Mucosa of descending colon (tissue), 3 donors: ENCODE data around the gene SPDEF. TPM values are rescaled to one million over a fixed set of nuclear protein-coding genes. Genes with fewer than 3 reads are reported as not detected.

Experiments
- ATAC-seq: fragments of 200-7000 bp; cut with Tn5 transposase; one replicate; pipeline ENCODE4 v1.9.1; 2020; ENCODE audit warnings: mild to moderate bottlenecking, moderate library complexity
- DNase-seq, 3 donors: peaks; one replicate each; pipeline ENCODE4 v3.0.0-alpha.2; 2020
- H3K36me3 ChIP-seq: fragments of 200-600 bp; one replicate; pipeline ENCODE4 v1.8.0; 2021; ENCODE audit warnings: low read depth, mild to moderate bottlenecking
- H3K4me1 ChIP-seq: fragments of 200-600 bp; one replicate; pipeline ENCODE4 v1.8.0; 2021; ENCODE audit warnings: low read depth, mild to moderate bottlenecking
- H3K4me3 ChIP-seq: fragments of 200-600 bp; one replicate; pipeline ENCODE4 v1.8.0; 2021; ENCODE audit warnings: mild to moderate bottlenecking
- H3K9me3 ChIP-seq: fragments of 200-600 bp; one replicate; pipeline ENCODE4 v1.8.0; 2021; ENCODE audit warnings: mild to moderate bottlenecking
- CTCF ChIP-seq: fragments of 200-600 bp; IDR thresholded peaks from one replicate; pipeline ENCODE4 v1.8.0; 2022; ENCODE audit warnings: antibody characterized with exemption, mild to moderate bottlenecking
- intact Hi-C, 2 donors: fragments of 100-400 bp; cut with DNase I in 1 of 2; cut with micrococcal nuclease in 1 of 2; formaldehyde crosslinking; loops; one replicate each; pipeline versions ENCODE4 v1.11.0 to v1.11.1; 2022; cut with DNase I, micrococcal nuclease
- total RNA-seq, 3 donors: library from RNA; stranded (reverse); fragmentation: NEBNext Ultra II Directional in 2 of 3; extraction: Animal tissue kit (Norgen Biotek cat#: 25700) in 2 of 3; gene quantifications; one replicate each; pipeline versions ENCODE4 v1.2.1 to v1.2.4, GENCODE V29; 2021 to 2023
- donor health status: DM: no; HTN: no; CAD: no; lungs with moderate emphysema.
- donor health status: DM: no; HTN: no; CAD: no.
- donor health status: DM: no; HTN: yes; CAD: no.

The SPDEF gene
- total RNA-seq, 3 donors from 2014 or later, result 13.8 to 49.1 (median 38.2) TPM

DNA sequence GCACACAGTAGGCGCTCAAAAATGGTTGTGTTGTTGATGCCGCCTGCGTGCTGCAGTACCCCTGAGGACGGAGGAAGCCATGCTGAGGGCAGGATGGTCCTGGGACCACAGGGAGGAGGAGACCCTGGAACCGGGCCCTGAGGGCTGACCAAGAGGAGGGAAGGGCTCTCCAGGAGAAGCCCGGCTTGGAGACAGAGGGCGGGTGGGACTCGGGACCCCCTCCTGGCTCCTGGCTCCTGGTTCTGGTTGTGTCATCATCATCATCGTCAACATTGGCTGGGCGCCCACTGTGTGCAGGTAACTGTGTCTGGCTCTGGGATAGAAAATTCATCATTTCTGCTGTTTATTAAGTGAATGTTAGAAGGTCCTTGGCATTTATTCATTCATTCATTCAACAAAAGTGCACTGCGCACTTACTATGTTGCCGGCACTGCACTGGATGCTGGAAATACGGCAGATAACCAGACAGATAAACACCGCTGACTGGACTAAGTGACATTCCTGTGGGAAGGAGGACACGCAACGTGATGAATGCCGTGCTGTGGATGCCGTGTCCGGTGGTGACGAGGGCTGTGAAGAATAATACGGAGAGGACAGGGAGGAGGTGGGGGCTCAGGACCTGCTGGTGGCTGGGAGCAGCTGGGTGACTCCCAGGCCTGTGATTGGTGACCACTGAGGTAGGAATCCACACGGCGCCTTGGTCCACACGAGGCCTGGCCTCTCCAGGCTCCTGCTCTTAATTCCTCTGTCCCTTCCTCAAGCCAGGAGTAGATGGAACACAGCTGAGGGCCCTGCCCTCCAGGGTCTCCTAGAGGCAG lies 35.3 kb downstream of the SPDEF start:
- Histone ChIP-seq H3K4me1 (no peaks in the 10 kb centered on the region), H3K36me3 (no peaks in the 10 kb centered on the region), H3K4me3 (no peak overlapping the region), H3K9me3 (no peaks in the 10 kb centered on the region)
- intact Hi-C loops, result loop anchor here in 1 of 2 donors (10.0 kb wide), 1 partner anchor 84 kb away; no protein-coding TSS in a partner anchor
- no peak for ATAC-seq
- no peak for TF ChIP-seq CTCF
- no peak for DNase-seq

GRCh38 chr6:34519971-34520644 lies 36.0 kb downstream of the SPDEF start:
- ATAC-seq, result no peak
- DNase-seq, result no peak
- Histone ChIP-seq H3K4me1 (no peaks in the 10 kb centered on the region), H3K9me3 (no peaks in the 10 kb centered on the region), H3K4me3 (no peak overlapping the region), H3K36me3 (no peaks in the 10 kb centered on the region)
- intact Hi-C loops, result loop anchor here in 1 of 2 donors (10.0 kb wide), 1 partner anchor 85 kb away; no protein-coding TSS in a partner anchor
- TF ChIP-seq CTCF, result no peak

GRCh38 chr6:34518669-34519365 lies 37.3 kb downstream of the SPDEF start:
- DNase-seq (no peak), ATAC-seq (no peak)
- no peak for TF ChIP-seq CTCF
- intact Hi-C loops, result no loop called here
- H3K9me3 ChIP-seq, result no peaks in the 10 kb centered on the region
- H3K36me3 ChIP-seq, result no peaks in the 10 kb centered on the region
- no peak overlapping the region for H3K4me3 ChIP-seq
- no peaks in the 10 kb centered on the region for H3K4me1 ChIP-seq

GRCh38 chr6:34517966-34518365 lies 38.2 kb downstream of the SPDEF start:
- ATAC-seq, result no peak
- TF ChIP-seq CTCF, result no peak

DNA sequence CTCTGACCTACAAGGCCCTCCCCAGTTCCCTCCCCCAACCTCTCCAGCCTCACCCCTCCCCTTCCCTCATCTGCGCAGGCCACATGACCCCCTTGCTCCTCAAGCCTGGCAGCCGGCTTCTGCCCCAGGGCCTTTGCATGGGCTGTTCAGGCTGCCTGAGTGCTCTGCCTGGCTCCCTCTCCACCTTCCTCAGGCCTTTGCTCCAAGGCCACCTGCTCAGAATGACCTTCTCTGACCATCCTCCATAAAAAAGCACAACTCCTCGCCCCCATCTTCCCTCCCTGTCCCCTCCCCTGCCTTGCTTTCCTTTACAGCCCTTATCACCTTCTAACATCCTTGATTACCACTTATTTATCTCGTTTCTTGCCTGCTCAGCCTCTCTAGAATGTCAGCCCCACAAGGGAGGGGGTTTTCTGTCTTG lies 38.7 kb downstream of the SPDEF start:
- no peak for ATAC-seq
- intact Hi-C loops, result no loop called here
- DNase-seq, result no peak
- Histone ChIP-seq H3K4me1 (no peaks in the 10 kb centered on the region), H3K9me3 (no peaks in the 10 kb centered on the region), H3K4me3 (no peak overlapping the region), H3K36me3 (no peaks in the 10 kb centered on the region)
- no peak for TF ChIP-seq CTCF

More at GRCh38 chr6:34517966-34518365, 38.2 kb downstream of the SPDEF start:
- no peaks in the 10 kb centered on the region for H3K36me3 ChIP-seq
- H3K9me3 ChIP-seq, result no peaks in the 10 kb centered on the region
- DNase-seq, result no peak
- intact Hi-C loops, result no loop called here
- H3K4me3 ChIP-seq, result no peak overlapping the region
- H3K4me1 ChIP-seq, result no peaks in the 10 kb centered on the region
